ENCODE results near the gene UIMC1.

DNA sequence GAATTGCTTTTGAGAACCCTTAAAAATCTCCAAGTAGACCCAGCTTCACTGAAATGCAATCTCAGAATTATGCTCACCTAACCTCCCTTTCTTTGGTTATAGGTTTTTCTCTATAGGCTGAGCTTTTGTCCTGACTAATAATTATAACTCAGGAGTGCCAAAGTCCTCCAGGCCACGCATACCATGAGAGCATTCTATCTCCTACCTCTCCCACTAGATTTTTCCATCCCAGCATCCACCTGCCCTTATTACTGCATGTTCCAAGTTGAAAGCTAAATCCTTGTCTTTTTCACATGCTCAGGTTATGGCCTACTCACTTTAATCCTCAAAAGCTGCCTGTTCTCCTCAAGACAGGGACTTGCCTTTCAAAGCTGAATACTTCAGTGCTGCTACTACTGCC is 38.1 kb upstream of the UIMC1 start:
- TF ChIP-seq CTCF (IDR thresholded peaks at IDR 0.05; ENCODE audit: low read depth, low read length, poor library complexity, severe bottlenecking): no peak
- no peak for TF ChIP-seq EZH2phosphoT487 (IDR thresholded peaks at IDR 0.05; ENCODE audit: borderline replicate concordance, low read length)
